DOHH2 (cell line): ENCODE data around the gene ARHGEF7.

Source experiments
- H3F3A ChIP-seq: fragments of 200-600 bp; sonication (generic), shearing (Covaris generic); 2 replicates; pipeline ENCODE4 v1.6.0; 2016; ENCODE audit warnings: antibody characterized with exemption, mild to moderate bottlenecking; ENCODE audit not compliant: control insufficient read depth, insufficient read depth
- H3K27ac ChIP-seq: fragments of 200-600 bp; sonication (generic); 2 replicates; pipeline ENCODE4 v1.5.1; 2014; ENCODE audit warnings: low read depth, mild to moderate bottlenecking, low read length, moderate library complexity
- H3K27me3 ChIP-seq: fragments of 200-600 bp; sonication (generic); 2 replicates; pipeline ENCODE4 v1.6.1; 2014; ENCODE audit warnings: mild to moderate bottlenecking, low read length, mixed read lengths; ENCODE audit not compliant: control insufficient read depth
- H3K36me3 ChIP-seq: fragments of 200-600 bp; sonication (generic); 2 replicates; pipeline ENCODE4 v1.6.1; 2014; ENCODE audit warnings: mild to moderate bottlenecking, low read length, moderate library complexity, mixed read lengths; ENCODE audit not compliant: control insufficient read depth
- H3K4me1 ChIP-seq: fragments of 200-600 bp; sonication (generic); 2 replicates; pipeline ENCODE4 v1.6.1; 2014; ENCODE audit warnings: mild to moderate bottlenecking, low read length, mixed read lengths; ENCODE audit not compliant: control insufficient read depth
- H3K4me2 ChIP-seq: fragments of 200-600 bp; sonication (generic); 2 replicates; pipeline ENCODE4 v1.6.0; 2014; ENCODE audit warnings: mild to moderate bottlenecking, low read length, moderate library complexity
- H3K4me3 ChIP-seq: fragments of 200-600 bp; sonication (generic); 2 replicates; pipeline ENCODE4 v1.5.1; 2014; ENCODE audit warnings: mild to moderate bottlenecking, low read length, mixed read lengths
- H3K79me2 ChIP-seq: fragments of 200-600 bp; sonication (generic); 2 replicates; pipeline ENCODE4 v1.6.1; 2014; ENCODE audit warnings: mild to moderate bottlenecking, low read length, mixed read lengths; ENCODE audit not compliant: control insufficient read depth
- H3K9me2 ChIP-seq: fragments of 200-600 bp; sonication (generic); replicated peaks from 2 replicates; pipeline ENCODE4 v1.6.1; 2014; ENCODE audit warnings: mild to moderate bottlenecking, low read length, mixed read lengths; ENCODE audit not compliant: control insufficient read depth
- H3K9me3 ChIP-seq: fragments of 200-600 bp; sonication (generic); 2 replicates; pipeline ENCODE4 v1.6.1; 2014; ENCODE audit warnings: antibody characterized with exemption, low read length, mixed read lengths; ENCODE audit not compliant: control insufficient read depth, insufficient read depth
- H4K20me1 ChIP-seq: fragments of 200-600 bp; sonication (generic); 2 replicates; pipeline ENCODE4 v1.6.0; 2014; ENCODE audit warnings: low read depth, mild to moderate bottlenecking, antibody characterized with exemption, low read length, moderate library complexity; ENCODE audit not compliant: control insufficient read depth, insufficient read depth
- CTCF ChIP-seq: fragments of 200-600 bp; sonication (generic); IDR thresholded peaks from one replicate; pipeline ENCODE4 v1.5.1; 2014; ENCODE audit warnings: antibody characterized with exemption, mild to moderate bottlenecking, low read depth, low read length; ENCODE audit not compliant: poor library complexity, severe bottlenecking
- EZH2phosphoT487 ChIP-seq: fragments of 200-600 bp; sonication (generic); IDR thresholded peaks from 2 replicates; pipeline ENCODE4 v1.6.1; 2017; ENCODE audit warnings: borderline replicate concordance, mild to moderate bottlenecking, antibody characterized with exemption, low read length, moderate library complexity, mixed read lengths

The ARHGEF7 gene

GRCh38 chr13:111322916-111323331 is 207.8 kb downstream of the ARHGEF7 start:
- no peak overlapping the region for H3K4me2 ChIP-seq
- H4K20me1 ChIP-seq, result no peaks in the 10 kb centered on the region
- TF ChIP-seq CTCF (no peak), EZH2phosphoT487 (no peak)
- no peaks in the 10 kb centered on the region for H3K4me1 ChIP-seq
- no peaks in the 10 kb centered on the region for H3K27me3 ChIP-seq
- no peak overlapping the region for H3K27ac ChIP-seq
- no peaks in the 10 kb centered on the region for H3K36me3 ChIP-seq
- H3K79me2 ChIP-seq, result no peaks in the 10 kb centered on the region
- H3K4me3 ChIP-seq, result no peak overlapping the region
- no peaks in the 10 kb centered on the region for H3K9me2 ChIP-seq
- no peaks in the 10 kb centered on the region for H3K9me3 ChIP-seq
- H3F3A ChIP-seq, result no peaks in the 10 kb centered on the region

GRCh38 chr13:111323549-111323948 is 208.4 kb downstream of the ARHGEF7 start:
- H3K4me3 ChIP-seq, result no peak overlapping the region
- no peaks in the 10 kb centered on the region for H3K79me2 ChIP-seq
- H3K4me1 ChIP-seq, result no peaks in the 10 kb centered on the region
- H3F3A ChIP-seq, result no peaks in the 10 kb centered on the region
- H4K20me1 ChIP-seq, result no peaks in the 10 kb centered on the region
- TF ChIP-seq CTCF, result no peak
- no peak for TF ChIP-seq EZH2phosphoT487
- no peaks in the 10 kb centered on the region for H3K9me3 ChIP-seq
- H3K27me3 ChIP-seq, result no peaks in the 10 kb centered on the region
- H3K27ac ChIP-seq, result no peak overlapping the region
- no peaks in the 10 kb centered on the region for H3K9me2 ChIP-seq
- H3K36me3 ChIP-seq, result no peaks in the 10 kb centered on the region
- H3K4me2 ChIP-seq, result no peak overlapping the region

GRCh38 chr13:111323950-111324651 is 209.0 kb downstream of the ARHGEF7 start:
- H3K9me3 ChIP-seq, result no peaks in the 10 kb centered on the region
- no peak overlapping the region for H3K4me2 ChIP-seq
- no peaks in the 10 kb centered on the region for H4K20me1 ChIP-seq
- no peak overlapping the region for H3K4me3 ChIP-seq
- no peaks in the 10 kb centered on the region for H3K36me3 ChIP-seq
- H3K27ac ChIP-seq, result no peak overlapping the region
- H3K27me3 ChIP-seq, result no peaks in the 10 kb centered on the region
- no peaks in the 10 kb centered on the region for H3K9me2 ChIP-seq
- no peaks in the 10 kb centered on the region for H3K4me1 ChIP-seq
- H3K79me2 ChIP-seq, result no peaks in the 10 kb centered on the region
- H3F3A ChIP-seq, result no peaks in the 10 kb centered on the region
- TF ChIP-seq EZH2phosphoT487 (no peak), CTCF (no peak)
